ENCODE data around the gene GNS. TPM values are rescaled to one million over a fixed set of nuclear protein-coding genes. Genes with fewer than 3 reads are reported as not detected.

GNS gene
- total RNA-seq, 4 donors from 2014 or later, result 131 to 204 (median 172) TPM

- no peak for ATAC-seq (ENCODE audit: low FRiP score)
- DNase-seq (ENCODE audit: low spot score), result no peak
- no peak for TF ChIP-seq CTCF (IDR thresholded peaks at IDR 0.05)
Observed at GRCh38 chr12:64713376-64713775, 45.8 kb downstream of the GNS start.

- no peak for DNase-seq (ENCODE audit: low spot score)
- no peak for TF ChIP-seq CTCF (IDR thresholded peaks at IDR 0.05)
- no peak for ATAC-seq (ENCODE audit: low FRiP score)
Observed at GRCh38 chr12:64709429-64709828, 49.8 kb downstream of the GNS start.

- no peak for DNase-seq (ENCODE audit: low spot score)
- no peak for TF ChIP-seq CTCF (IDR thresholded peaks at IDR 0.05)
- no peak for ATAC-seq (ENCODE audit: low FRiP score)
Observed at GRCh38 chr12:64707926-64708325, 51.3 kb downstream of the GNS start.

GRCh38 chr12:64707362-64707761 is 51.8 kb downstream of the GNS start:
- ATAC-seq (ENCODE audit: low FRiP score), result no peak
- DNase-seq (ENCODE audit: low spot score), result no peak
- no peak for TF ChIP-seq CTCF (IDR thresholded peaks at IDR 0.05)

- TF ChIP-seq CTCF (IDR thresholded peaks at IDR 0.05), result no peak
- DNase-seq (ENCODE audit: low spot score) (no peak), ATAC-seq (ENCODE audit: low FRiP score) (no peak)
Observed at GRCh38 chr12:64706857-64707256, 52.3 kb downstream of the GNS start.

GRCh38 chr12:64706306-64706705 is 52.9 kb downstream of the GNS start:
- DNase-seq (ENCODE audit: low spot score) (no peak), ATAC-seq (ENCODE audit: low FRiP score) (no peak)
- no peak for TF ChIP-seq CTCF (IDR thresholded peaks at IDR 0.05)

GRCh38 chr12:64701283-64701682 is 57.9 kb downstream of the GNS start:
- DNase-seq (ENCODE audit: low spot score) (no peak), ATAC-seq (ENCODE audit: low FRiP score) (no peak)
- no peak for TF ChIP-seq CTCF (IDR thresholded peaks at IDR 0.05)

Data from omental fat pad (tissue), 4 donors.